Keratinocyte (primary cell): ENCODE data around the gene MAD1L1.

Experiments used
- CTCF ChIP-seq, 3 experiments: IDR thresholded peaks in 1 of 3; conservative IDR thresholded peaks in 1 of 3; optimal IDR thresholded peaks in 1 of 3; 2 replicates in 2 of 3; 3 replicates in 1 of 3; pipeline versions ENCODE3 to v1.5.1; 2011; ENCODE audit warnings: low read length in 3 of 3, mild to moderate bottlenecking in 3 of 3, moderate library complexity in 2 of 3, control low read depth in 1 of 3, inconsistent platforms in 1 of 3; ENCODE audit not compliant: insufficient read depth in 2 of 3; ENCODE audit errors: extremely low read depth in 1 of 3
- EZH2 ChIP-seq: IDR thresholded peaks from one replicate; pipeline ENCODE4 v1.6.1; 2012; ENCODE audit warnings: inconsistent platforms, mild to moderate bottlenecking, low read length, moderate library complexity

- TF ChIP-seq CTCF (optimal IDR thresholded peaks at IDR 0.05 in 1 of 3, IDR thresholded peaks at IDR 0.05 in 1 of 3, conservative IDR thresholded peaks at IDR 0.05 in 1 of 3; ENCODE audit: extremely low read depth in 1 of 3, insufficient read depth in 2 of 3, low read length in 3 of 3) = no peak
- no peak for TF ChIP-seq EZH2
Observed at GRCh38 chr7:1949681-1950055, 283.1 kb downstream of the MAD1L1 start.
